GM19351 (cell line): ENCODE data around the gene EML6.

ENCODE experiments used
- ATAC-seq: cut with Tn5 transposase; IDR thresholded peaks from one replicate; pipeline ENCODE4 v1.9.1; 2021; ENCODE audit warnings: mild to moderate bottlenecking, moderate library complexity; ENCODE audit not compliant: unreplicated experiment

EML6 gene

DNA sequence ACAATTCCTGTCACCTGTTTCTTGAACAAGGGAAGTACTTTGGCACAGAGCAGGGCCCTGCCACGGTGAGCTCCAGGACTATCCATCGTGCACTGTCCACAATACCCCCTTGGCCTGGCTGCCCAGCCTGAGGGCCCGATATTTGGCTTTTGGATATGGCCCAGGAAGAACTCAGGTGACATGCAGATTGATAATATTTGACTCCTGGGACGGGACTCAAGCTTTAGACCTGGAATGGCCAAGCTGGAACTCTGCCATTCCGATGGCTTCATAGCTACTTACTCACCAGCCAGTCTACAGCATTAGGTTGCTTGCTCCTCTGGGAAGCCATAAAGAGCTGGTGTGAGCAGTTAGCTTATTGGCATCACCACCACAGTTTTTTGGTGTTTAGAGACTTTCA, 26.6 kb downstream of the EML6 start:
- no peak for ATAC-seq

DNA sequence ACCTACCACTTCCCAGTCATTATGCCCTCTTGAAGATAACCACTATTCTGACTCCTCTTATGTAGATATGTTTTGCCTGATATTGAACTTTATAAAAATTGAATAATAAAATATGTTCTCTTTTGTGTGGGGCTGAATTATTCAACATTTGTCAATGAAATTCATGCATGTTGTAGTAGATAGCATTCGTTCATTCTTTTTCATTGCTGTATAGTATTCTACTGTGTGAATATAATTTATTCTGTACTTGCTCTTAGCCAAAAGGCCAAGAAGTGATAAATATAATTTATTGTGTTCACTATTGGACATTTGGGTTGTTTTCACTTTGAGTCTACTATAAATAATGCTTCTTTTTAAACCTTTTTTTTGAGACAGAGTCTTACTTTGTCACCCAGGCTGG, 29.0 kb downstream of the EML6 start:
- ATAC-seq: no peak

DNA sequence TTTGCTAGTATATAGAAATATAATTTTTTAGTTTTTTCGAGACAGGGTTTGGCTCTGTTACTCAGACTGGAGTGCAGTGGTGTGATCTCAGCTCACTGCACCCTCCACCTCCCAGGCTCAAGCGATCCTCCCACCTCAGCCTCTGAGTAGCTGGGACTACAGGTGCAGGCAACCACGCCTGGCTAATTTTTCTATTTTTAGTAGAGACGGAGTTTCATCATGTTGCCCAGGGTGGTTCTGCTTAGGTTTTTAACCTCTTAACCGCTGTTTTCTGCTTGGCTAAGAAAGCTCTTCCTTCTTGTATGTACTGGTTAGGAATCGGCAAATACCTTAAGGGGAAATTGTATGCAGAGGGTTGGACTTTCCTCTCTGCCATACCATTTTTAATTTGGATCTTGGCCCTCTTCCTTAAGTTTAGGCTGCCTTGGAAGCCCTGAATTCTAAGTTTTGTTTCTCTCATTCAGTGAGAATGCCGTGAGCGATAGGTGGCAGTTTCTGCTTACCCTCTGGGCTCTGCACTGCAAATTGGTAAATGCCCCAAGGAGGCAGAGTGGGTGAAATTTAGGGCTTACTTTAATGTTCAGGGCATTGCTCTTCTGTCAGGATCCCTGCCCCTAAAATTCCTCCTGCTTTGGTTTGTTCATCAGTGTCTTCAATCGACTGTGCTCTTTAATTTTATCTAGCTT, 32.3 kb downstream of the EML6 start:
- peak; percentile 63 for ATAC-seq

DNA sequence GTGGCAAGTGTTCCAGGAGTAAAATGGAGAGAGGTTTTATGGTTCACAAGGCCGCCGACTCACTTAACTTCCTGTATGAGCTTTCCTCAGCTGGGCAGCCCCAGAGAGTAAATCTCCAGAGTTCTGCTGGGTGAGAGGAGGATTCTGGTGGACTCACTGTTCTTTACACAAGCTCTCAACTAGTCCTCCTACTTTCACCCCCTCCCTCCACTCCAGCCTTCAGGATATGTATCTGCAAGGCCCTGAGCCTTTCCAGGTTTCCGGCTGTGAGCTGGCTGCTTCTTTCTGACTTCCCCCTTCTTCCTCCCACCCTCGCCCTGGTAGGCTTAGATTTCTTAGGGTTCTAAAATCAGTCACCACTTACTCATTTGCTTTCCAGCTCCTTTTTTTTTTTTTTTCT, 34.0 kb downstream of the EML6 start:
- peak; percentile 37 for ATAC-seq

DNA sequence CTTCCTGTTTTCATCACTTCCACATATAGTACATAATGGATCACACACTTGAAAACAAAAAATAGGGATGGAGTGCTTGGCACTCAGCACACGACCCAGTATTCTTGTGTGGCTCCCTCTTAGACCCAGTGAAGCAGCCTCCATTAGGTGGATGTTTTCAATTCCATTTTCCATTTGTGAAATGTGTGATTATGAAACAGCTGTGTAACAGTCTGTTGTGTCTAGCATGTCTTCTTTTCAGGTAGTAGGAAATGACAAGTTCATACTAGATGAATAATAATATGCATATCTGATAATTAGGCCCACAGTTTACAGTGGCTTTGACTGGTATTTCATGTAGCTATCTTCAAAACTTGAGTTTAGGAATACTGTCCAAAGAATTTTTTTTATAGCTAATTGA, 35.5 kb downstream of the EML6 start:
- no peak for ATAC-seq

DNA sequence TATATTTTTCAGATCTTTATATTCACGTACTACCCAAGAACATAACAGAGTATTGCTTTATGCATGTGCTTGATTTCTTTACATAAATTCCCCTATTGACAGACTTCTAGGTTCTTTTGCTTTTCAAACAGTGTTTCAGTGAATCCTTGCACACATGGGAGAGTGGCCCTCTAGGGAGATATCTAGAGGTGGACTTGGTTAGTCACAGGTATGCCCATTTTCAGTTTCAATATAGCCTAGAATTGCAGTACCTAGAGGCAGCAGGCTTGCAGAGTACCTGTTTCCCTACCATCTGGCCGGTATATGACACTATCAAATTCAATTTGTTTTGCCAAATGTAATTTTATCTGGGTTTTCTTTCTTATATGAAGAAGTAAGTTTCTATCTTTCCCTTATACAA, 36.8 kb downstream of the EML6 start:
- ATAC-seq: peak; percentile 27

DNA sequence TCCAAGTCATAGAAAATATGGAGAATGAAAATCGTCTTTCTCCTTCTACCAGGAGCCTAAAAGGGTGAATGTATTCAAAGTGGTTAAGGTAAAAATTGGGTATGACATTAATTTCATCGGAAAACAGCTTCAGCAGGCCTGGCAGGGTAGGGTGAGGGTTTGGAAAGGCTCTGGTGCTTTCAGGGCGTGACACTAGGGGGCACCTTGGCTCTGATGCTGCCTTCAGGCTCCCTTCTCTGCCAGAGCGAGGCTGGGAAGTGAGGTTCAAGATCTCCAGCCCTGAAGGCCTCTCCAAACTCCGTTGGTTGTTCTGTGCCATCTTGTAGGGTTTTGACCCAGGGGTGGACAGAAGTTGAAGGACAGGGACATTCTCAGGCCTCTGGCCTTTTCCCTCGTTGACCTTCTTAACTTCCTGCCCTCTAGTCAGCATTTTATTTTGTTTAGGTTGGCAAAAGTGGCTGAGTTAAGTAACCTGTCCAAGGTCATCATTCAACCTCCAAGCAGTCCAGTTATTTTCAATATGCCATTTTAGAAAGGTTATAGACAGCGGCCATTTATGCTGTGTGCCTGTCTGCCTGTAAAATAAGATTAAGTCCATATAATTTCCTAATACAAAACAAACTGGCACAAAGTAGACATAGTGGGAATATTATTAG, 40.3 kb downstream of the EML6 start:
- no peak for ATAC-seq

DNA sequence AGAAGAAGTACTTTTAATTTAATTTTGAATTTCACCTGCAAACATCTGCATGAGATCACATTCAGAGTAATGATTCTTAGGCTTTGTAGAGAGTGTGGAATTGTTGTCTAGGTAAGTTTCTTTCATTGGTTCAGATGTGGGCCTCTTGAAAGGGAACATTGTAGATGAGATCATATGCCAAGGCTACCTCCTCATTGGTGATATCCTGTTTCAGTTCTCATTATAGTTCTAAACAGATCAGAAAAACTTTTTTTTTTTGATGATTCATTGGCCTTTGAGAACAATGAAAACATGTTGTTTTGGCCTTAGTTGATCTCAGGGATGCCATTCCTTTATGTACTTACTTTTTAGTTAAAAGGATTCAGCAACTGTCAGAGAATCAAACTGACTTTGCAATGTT, 44.5 kb downstream of the EML6 start:
- ATAC-seq: peak; percentile 94

DNA sequence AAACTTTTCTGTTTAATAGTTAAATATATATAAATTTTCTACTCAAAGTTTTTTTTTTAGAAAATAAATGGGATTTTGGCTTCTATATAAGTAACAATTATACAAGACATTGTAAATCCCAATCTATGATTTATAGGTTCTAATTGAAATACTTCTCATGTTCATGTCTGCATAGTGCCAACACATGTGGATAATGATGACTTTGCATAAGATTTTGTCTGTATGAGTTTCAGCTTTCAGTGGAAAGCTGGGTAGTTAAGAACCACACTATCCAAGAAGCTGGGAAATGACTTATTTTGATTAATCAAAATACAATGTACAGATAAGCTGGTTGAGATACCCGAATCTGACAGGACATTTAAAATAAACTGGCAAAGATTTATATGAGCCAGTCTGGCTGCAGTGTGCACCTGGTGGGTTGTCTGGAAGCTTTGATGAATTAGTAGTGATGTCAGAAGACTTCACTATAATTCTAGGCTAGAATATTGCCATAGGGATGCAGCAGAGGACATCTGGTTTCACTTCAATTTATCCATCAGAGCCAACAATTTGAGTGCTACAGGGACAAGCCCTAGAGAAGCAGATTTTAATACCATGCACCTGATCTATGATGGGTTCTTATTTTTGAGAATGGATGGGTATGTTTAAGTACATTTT, 45.4 kb downstream of the EML6 start:
- ATAC-seq: no peak

DNA sequence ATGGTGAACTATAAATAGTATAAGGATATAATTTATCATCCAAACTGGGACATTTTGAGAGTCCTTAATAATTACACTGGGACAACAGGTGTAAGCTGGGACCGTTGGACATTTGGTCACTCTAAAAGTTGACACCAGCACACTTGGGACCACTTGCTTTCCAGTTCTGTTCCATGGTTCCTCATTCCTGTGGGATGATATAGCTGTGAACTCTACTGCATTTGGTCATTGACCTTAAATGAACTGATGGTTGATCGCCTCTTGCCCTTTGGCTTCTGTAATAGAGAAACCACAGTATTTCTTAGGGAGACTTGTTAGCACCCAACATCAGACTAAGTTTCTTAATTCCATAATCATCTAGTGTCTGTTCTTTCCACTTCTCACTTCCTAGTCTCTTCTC, 46.7 kb downstream of the EML6 start:
- no peak for ATAC-seq

DNA sequence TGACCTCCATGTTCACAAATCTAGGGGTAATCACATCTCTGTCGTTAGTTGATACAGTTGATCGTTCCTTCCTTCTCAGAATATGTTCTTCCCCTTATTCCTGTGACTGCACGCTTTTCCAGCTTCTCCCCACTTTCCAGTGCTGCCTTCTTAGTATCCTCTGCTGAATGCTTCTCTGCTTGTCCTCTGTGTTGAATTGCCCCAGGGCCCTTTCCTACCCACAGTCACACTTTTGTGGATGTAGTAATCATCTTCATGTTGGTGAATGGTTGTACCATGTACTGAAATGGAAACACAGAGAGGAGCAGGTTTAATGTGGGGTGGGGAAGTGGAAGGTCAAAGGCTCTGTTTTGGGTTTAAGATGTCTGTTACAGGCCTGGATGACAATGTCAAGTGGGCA, 47.2 kb downstream of the EML6 start:
- ATAC-seq: no peak

DNA sequence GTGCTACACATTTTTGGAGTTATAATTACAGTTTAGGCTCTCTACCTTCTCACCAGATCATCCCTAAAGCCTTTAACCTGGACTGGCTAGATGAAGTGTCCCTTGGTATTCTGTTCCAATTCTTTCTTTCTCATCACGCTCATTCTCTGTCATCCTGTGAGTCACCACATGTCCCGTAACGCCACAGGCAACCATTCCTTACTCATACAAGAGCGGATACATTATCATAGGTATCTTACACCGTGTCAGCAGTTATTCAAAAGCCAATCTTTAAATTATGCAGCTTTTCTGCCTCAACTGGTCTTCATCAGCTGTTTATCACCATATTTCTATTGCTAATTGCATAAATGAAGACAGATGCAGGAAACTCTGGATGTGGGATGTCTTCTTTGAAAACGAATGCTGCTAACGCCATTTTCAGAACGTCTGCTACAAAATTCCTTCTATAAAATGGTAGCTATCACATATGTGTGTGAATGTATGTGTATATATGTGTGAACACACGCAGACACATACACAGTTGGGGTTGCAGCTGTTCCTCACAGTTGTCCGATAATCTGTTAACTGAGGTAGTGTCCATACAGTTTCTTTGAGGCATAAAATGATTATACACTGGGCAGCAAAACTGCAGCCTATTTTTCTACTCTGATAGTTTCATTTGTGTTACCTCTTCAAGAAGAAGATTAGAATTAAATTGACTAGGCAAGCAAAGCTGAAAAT, 47.9 kb downstream of the EML6 start:
- ATAC-seq: no peak

DNA sequence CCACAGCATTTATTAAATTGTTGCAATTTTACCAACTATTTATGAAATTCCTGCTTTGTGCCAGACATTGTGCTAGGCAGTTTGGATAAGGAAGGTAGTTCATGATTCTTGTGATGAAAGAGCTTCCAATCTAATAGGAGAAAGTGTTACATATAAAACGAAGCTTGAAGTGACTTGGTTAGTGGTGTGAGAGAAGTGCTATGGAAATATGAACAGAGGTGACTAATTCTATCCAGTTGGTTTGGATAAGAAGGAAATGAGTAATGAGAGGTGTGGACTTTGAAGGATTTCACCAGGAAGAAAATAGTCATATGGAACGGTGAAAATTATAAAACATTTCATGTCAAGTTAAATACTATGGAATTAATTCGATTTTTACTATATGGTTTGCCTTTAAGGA, 48.6 kb downstream of the EML6 start:
- ATAC-seq: no peak

DNA sequence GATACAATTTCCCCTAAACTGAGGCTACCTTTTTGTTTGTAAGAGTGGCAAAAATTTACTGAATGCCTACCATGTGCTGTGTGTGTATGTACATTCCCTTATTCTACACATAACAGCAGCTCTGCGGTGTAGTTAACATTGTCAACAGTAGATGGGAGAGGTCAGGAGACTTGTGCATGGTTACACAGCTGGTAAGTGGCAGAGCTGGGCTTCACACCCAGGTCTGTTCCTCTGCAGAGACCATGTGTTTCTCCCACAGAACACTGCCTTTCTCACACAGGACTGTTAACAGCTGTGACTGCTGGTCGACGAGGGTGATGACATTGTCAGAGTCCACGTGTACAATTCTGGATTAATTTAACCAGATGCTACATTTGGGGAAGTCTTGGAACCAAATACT, 49.1 kb downstream of the EML6 start:
- no peak for ATAC-seq

DNA sequence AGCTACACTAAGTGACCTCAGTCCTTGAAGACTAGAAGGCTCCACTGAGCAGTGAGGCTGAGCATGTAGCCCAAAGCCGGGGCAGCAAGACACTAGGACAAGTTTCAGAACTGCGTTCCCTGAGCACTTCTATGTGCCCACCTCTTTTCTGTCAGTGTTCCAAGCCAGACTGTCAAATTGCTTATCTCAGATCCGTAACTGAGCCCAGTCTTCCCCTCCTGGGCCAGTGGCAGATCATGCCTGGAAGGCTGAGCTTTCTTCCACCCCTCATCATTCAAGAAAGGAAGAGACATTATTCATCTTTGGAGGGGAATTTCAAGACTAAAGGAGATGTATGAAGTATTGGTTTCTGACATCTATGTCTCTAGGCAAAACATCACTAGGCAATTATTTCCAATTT, 49.8 kb downstream of the EML6 start:
- ATAC-seq: no peak

DNA sequence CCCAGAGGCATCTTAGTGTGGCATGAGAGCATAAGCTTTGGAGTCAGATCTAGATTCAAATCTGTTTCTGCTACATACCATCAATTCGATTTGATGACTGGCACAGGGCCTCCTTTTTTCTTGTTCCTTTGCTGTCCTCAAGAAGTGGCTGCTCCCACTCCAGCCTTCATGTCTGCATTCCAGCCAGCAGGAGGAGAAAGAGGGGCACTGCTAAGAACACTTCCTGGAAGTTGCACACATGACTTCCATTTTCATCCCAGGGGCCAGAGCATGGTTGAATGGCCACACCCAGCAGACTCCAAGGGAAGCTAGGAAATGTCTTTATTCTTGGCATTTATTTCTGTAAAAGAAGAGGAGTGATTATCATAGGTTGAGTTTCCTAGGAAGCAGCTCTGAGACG, 50.4 kb downstream of the EML6 start:
- no peak for ATAC-seq

DNA sequence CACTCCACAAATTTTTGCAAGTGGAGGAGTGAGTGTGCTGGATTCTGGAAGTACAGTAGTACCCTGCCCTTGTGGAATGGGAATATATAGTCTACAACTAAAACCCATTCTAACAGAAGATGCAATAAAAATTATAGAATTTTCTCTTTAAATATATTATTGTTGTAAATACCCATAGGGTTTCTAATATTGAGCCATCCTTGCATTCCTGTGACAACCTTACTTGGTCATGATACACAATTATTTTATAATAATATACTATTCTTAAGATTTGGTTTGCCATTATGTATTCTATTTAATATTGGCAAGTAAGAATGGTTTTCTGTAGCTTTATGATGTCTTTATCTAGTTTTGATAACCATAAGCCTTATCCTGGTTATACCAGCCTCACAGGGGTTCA, 52.2 kb downstream of the EML6 start:
- ATAC-seq: no peak

DNA sequence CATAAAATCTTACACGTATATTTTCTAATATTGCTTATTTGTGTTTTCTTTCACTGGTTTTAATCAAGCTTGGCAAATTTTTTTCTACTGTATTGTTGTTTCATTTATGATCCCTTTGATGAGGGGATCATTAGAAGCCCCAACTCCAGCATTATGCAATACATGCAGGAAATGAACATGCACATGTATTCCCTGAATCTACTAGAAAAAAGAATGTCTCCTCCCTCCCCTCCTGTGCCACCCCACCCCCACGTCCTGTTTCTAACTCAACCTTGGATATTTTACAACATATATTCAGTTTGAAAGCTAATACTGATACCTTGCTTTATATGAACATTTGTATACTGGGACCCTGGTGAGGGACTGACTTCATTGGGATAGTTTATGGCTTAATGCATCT, 53.0 kb downstream of the EML6 start:
- ATAC-seq: no peak

DNA sequence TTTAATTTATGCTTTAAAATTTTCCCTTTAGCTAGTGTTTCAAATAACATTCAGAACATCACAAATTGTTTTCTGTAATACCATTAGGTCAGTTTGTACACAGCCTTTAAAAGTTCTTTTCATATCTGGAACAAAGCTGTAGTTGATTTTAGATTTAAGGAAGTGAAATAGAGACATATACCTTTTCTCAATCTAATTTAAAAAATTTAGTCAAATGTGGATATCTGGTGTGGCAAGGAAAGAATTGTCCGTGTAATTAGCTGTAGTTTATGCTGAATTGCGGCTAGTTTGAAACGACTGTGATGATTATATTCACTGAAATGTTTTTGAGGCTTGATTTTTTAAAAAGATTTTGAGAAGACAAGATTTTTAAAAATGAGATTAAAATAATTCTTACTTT, 59.9 kb downstream of the EML6 start:
- ATAC-seq: peak; percentile 44

DNA sequence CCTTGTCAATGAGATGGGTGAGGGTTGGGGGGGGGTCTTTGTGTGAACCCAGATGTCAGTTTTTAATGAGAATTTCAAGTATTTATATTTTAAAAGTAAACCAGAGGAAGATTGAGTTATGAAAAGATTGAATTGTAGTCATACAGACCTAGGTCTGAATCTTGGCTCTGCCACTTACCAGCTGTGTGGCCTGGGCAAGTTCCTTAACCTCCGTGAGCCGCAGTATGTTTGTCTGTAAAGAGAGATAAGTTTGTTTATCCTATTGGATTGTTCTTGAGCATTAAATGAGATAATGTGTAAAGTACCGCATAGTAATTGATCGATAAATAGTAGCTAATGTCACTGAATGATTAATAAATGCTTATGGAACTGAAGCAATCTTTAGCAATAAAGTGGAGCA, 63.8 kb downstream of the EML6 start:
- ATAC-seq: no peak

DNA sequence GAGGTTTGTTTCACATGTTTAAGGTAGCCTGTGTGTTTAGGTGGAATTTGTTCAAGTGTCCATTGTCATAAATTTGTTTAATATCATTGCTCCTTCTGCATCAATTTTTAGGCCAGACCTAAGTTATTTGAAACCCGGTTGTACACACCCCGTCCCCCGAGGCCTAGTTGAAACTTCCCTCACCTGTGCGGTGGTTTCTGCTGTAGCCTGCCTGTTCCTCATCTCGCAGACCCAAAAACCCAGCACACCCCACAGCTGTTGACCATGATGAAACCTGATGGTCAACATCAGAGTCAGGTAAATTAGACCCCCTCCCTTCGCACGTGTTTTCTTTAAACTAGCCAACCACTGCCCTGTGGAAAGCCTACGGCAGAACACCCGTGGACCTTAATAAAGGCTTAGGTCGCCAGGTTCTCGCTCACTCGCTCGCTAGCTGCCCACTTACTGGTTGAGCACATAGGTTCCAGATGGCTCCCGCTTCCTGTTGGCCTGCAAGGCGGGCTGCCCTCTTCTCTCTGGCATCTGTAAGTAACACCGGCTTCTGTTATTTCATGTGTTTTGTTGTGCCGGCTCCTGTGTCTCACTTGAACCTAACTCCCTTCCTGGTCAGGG, 64.4 kb downstream of the EML6 start:
- ATAC-seq: peak; percentile 65
